ENCODE measurements around the gene APPBP2.
"Not testable (repeated sequence)": the region's sequence is repeated elsewhere in the genome, so short reads cannot be mapped to it uniquely, and the experiment has no call there.

Gene APPBP2

GRCh38 chr17:60496041-60496440 is 30.0 kb downstream of the APPBP2 start:
- no peak for DNase-seq (ENCODE audit: low spot score)

GRCh38 chr17:60495260-60495659 is 30.8 kb downstream of the APPBP2 start:
- DNase-seq (ENCODE audit: low spot score): no peak

DNA sequence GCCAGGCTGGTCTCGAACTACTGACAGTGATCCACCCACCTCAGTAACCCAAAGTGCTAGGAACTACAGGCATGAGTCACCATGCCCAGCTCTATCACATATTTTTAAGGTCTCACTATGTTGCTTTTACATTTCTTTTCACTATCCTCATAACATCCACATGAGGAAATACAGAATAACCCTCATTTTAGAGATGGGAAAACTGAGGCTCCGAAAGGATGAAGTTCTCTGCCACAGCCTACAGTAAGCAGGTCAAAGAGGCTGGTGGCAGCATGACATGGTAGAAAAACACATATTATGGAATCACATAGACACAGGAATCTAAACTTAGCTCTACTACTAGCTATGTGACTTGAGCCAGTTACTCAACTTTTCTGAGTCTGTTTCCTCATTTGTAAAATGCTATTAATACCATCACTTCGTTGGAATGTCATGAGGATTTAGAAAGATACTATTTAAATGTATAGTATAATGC is 32.2 kb downstream of the APPBP2 start:
- DNase-seq (ENCODE audit: low spot score): no peak

DNA sequence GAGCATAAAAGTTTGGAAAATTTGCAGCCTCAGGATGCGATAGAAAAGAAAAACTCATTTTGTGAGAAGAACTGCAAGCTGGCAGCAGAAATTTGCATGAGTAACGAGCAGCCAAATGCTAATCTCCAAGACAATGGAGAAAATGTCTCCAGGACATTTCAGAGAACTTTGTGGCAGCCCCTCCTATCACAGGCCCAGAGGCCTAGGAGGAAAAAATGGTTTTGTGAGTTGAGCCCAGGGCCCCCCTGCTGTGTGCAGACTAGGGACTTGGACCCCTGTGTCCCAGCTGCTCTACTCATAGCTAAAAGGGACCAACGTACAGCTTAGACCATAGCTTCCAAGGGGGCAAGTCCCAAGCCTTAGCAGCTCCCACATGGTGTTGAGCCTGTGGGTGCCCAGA is 34.3 kb downstream of the APPBP2 start:
- DNase-seq (ENCODE audit: low spot score): no peak

DNA sequence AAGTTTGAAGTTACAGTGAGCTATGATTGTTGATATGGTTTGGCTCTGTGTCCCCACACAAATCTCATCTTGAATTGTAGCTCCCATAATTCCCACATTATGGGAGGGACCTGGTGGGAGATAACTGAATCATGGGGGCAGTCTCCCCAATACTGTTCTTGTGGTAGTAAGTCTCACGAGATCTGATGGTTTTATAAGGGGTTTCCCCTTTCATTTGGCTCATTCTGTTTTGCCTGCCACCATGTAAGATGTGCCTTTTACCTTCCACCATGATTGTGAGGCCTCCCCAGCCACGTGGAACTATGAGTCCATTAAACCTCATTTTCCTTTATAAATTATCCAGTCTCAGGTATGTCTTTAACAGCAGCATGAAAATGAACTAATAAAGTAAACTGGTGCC is 35.4 kb downstream of the APPBP2 start:
- DNase-seq (ENCODE audit: low spot score): not testable (repeated sequence)

DNA sequence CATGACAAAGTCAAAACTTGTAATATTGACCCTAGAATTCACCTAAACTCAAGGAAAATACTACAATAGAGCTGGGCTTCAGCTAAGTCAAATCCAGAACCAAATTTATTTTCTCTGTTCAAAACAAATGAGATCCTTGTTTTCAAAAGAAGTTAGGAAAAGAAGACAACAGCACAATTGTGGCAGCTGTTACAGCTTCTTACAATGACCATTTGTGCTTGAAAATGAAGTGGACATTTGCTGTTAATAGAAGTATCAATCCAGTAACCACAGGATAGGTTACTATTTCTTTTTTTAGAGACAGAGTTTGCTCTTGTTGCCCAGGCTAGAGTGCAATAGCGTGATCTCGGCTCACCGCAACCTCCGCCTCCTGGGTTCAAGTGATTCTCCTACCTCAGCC is 44.4 kb downstream of the APPBP2 start:
- peak; percentile 92 for DNase-seq (ENCODE audit: low spot score)

DNA sequence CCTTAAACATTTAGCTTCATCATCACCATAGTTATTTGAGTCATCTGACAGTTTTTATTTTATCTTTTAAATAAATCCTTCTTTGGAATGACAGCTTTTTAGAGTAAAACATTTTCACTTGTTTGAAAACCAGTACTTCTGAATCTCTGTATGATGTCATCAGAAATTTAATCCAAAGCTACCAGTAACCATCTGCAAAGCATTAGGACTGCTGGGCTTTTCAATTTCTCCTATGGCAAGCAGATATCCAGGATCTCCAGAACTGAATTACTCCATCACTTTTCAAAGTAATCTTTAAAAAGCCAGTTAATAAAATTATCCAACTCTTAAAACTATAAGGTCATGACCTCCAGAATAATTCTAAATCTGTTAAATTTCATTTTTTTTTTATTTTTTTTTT is 52.3 kb downstream of the APPBP2 start:
- no peak for DNase-seq (ENCODE audit: low spot score)

GRCh38 chr17:60472449-60472848 is 53.6 kb downstream of the APPBP2 start:
- DNase-seq (ENCODE audit: low spot score): no peak

DNA sequence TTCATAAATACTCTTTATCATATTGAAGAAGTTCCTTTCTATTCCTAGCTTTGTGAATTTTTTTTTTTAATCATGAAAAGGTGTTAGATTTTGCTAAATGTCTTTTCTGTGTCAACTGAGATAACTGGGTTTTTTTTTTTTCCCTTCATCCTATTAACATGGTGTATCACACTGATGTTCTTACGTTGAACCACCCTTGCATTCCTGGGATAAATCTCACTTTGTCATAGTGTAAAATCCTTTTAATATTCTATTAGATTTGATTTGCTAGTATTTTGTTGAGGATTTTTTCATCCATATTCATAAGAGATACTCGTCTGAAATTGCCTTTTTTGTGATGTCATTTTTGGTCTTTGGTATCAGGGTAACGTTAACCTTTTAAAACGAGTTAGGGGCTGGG is 54.6 kb downstream of the APPBP2 start:
- no peak for DNase-seq (ENCODE audit: low spot score)

DNA sequence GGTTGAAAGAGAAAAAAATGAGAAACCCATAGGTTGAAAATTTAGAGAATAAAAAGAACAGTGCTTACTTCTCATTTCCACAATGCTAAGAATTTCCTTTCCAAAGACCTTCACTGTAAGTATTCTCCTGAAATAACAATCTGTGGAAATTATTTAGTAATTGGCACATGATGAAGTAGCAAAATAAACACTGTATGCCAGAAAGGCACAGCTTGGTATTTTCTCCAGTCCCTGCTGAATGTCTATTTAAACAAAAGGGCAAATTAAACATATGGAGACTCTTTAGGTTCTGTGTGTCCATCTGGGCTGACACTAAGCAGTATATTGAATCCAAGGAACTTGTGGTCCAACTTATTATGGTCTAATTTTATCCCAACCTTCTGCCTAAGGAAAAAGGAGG is 57.7 kb downstream of the APPBP2 start:
- no peak for DNase-seq (ENCODE audit: low spot score)

GRCh38 chr17:60464343-60464742 is 61.7 kb downstream of the APPBP2 start:
- no peak for DNase-seq (ENCODE audit: low spot score)

DNA sequence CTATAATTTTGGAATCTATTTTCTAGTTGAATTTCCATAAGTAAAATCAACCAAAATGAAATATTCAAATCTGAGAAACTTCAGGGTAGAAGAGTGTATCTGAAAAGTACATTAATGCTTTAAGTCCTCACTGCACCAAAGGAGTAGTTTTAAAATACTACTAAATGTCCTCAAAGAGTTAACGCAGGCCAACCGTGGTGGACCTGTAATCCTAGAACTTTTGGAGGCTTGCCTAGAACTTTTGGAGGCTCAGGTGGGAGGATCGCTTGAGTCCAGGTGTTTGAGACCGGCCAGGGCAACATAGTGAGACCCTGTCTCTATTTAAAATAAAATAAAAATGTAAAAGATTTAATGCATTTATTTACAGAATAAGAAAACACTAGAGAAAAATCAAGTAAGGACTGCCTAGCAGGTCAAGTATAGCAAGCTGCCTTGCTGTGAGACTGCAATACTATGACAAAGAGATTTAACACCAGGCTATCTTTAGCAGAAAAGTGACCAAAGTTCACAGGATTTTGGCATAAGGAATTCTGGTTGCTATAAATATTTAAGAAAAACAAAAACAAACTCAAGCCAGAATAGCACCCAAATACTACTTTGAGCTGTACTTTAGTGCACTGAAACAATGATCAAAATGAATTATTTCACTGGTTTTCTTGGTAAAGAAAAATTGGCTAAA is 62.7 kb downstream of the APPBP2 start:
- no peak for DNase-seq (ENCODE audit: low spot score)

DNA sequence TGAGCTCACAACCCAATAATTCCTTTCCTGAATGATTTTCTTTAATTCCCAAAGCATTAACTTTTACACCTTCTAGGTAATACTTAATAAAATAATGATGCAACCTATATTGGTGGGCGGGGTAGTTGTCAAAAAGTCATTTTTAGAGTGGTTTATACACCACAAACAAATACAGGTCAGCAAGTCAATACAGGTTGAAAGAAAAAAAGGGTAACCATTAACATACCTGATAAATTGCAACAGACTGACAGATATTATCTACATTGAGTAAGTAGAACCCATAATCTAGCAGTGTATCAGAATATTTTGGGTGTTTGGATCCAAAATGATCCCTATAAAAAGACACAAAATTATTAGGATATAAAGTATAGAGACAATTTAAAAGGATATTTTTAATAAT is 64.5 kb downstream of the APPBP2 start:
- no peak for DNase-seq (ENCODE audit: low spot score)

DNA sequence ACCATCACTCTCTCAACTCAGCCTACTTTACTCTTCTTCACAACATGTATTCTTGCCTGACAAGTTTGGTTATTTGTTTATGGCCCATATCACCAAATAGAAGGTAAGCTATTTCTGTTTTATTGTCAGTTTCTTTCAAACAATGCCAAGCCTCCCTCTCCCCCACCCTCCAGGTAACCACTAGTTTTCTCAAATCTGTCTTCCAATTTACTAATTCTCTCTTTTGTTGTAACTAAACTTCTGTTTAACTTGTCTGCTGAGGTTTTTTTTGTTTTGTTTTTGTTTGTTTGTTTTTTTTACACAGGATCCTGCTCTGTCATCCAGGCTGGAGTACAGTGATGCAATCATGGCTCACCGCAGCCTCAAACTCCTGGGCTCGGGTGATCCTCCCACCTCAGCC is 68.9 kb downstream of the APPBP2 start:
- DNase-seq (ENCODE audit: low spot score): no peak

GRCh38 chr17:60455378-60455777 is 70.7 kb downstream of the APPBP2 start:
- no peak for DNase-seq (ENCODE audit: low spot score)

DNA sequence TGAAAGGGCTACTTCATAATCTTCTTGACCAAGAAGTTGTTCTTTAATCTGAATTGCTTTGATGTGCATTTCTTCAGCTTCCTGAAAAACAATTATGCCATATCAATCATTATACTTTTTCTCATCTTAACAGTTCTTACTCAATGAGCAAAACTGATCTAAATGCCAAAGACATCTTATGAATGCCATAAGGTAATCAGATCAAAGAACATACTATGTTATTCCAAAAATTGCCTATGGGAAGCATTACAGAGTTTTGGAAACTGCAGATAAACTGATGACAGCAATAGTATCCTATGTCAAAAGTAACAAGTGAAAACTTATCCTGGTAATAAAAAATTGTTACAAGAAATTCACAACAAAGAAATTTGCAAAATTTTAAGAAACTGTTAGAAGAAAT is 74.1 kb downstream of the APPBP2 start:
- DNase-seq (ENCODE audit: low spot score): no peak

DNA sequence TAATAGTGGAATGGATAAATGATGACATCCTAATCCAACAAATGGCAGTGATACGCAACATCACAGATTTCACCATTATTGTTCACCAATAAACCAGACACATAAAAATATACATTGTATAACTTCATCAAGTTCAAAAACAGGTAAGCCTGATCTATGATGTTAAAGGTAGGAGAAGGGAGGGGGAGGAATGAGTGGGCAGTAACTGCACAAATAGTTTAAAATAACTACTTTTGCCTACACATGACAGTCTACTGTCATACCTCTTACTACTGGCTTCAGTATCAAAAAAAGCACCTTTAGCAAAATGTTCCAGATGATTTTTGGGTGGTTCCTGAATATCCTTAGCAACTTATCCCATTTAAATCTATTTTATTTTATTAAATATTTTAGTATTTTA is 75.0 kb downstream of the APPBP2 start:
- no peak for DNase-seq (ENCODE audit: low spot score)

DNA sequence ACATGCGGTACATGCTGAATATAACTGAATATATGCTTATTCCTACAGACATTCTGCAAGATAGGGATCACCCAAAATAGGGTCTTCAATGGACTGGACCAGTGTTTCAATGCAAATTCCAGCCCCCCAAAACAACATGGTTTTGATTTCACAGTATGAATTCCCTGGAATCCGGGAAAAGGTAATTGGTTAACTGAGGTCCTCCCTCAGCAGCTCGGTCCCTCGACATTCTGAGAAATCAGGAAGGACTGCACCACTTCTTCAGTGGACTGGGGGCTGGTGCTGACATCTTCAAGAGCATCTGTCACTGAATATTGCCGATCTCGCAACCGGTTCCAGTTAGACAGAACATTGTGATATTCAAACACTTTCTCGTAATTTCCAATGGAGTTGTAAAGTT is 78.7 kb downstream of the APPBP2 start:
- DNase-seq (ENCODE audit: low spot score): no peak

DNA sequence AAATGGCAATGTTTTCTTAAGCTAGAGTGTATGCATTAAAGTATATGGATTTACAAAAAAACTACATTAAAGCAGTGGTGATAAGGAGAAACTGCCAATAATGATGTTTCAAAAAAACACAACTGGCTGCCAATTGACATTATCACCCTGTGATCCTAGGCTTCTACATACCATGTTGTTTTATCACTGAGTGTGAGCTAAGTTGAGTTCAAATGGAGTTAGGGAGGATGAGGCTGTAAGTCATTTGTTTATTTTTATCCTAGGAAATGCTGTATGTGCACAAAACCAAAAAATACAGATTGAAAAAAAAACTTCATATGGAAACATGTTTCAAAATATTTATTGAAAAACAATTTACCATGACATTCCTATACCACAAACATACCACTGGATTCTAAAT is 80.9 kb downstream of the APPBP2 start:
- DNase-seq (ENCODE audit: low spot score): no peak

DNA sequence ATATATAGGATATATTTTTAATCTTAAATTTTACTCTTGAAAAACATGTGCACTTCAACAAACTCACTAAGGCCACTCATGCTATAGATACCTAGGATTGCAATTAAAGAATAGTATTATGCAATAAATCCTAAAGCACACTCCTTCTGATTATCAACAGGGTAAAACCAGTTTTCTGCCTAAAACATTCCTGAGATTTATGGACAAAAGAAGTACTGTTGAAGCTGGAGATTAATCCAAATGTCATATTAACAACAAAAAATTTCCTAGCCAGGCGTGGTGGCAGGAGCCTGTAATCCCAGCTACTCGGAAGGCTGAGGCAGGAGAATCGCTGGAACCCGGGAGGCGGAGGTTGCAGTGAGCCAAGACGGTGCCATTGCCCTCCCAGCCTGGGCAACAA is 82.3 kb downstream of the APPBP2 start:
- peak; percentile 26 for DNase-seq (ENCODE audit: low spot score)

- DNase-seq (ENCODE audit: low spot score): peak; percentile 87
Measured at GRCh38 chr17:60442271-60443173, 83.5 kb downstream of the APPBP2 start.

GRCh38 chr17:60439501-60439900 is 86.5 kb downstream of the APPBP2 start:
- no peak for DNase-seq (ENCODE audit: low spot score)

- DNase-seq (ENCODE audit: low spot score): no peak
Measured at GRCh38 chr17:60436676-60437075, 89.4 kb downstream of the APPBP2 start.
